Measurements from ENCODE around the gene PDGFC.

PDGFC gene

DNA sequence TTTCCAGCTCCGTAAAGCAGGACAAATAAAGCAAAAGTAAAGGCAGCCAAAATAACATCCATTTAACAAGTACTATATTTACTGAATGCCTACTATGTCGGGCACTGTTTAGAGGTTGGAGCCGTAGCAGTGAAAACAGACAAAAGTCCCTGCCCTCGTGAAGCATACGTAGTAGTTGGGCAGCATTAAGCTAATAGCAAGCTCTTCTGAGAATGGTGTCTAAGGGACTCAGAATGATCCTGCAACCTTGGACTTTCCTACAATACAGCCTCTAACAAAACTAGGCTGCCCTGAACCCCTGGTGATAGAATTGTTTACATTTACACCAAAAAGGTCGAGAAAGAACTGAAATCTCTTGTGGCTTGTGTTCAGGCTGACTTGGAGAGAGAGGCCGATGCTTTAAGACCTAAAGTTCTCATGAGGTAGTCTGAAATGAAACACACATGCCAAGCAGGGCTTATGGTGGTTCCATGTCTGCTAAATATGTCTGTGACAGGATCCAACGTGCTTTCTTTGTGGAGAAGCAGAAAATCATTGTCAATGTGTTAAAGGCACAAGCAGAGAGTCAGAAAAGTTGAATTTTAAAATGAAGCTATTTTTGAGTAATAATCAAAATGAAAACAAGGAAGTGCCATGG, 898 bp upstream of the PDGFC start:
- no peak for DNase-seq

DNA sequence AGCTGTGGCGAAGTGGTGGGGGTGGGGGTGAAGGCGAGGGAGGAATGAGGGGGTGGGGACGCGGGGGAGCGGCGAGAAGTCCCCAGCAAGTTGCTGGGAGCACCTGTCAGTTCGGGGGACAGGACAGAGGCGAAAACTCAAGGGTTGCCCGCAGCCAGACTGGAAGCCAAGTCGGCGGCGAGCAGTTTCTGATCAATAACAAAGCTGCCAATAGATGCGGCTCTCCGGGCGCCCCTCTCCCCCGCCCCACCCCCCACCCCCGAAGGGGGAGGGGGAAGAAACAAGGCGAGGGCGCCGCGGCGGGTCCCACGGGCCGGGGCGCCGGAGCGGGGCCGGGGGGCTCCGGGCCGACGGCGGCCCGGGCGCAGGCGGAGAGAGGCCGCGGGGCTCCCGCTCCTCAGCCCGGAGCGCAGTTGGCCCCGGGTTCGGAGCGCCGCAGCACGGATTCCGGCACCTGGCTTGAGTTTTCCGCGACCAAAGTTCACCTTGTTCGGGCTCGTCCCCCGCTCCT, 379 bp downstream of the PDGFC start:
- DNase-seq: no peak

DNA sequence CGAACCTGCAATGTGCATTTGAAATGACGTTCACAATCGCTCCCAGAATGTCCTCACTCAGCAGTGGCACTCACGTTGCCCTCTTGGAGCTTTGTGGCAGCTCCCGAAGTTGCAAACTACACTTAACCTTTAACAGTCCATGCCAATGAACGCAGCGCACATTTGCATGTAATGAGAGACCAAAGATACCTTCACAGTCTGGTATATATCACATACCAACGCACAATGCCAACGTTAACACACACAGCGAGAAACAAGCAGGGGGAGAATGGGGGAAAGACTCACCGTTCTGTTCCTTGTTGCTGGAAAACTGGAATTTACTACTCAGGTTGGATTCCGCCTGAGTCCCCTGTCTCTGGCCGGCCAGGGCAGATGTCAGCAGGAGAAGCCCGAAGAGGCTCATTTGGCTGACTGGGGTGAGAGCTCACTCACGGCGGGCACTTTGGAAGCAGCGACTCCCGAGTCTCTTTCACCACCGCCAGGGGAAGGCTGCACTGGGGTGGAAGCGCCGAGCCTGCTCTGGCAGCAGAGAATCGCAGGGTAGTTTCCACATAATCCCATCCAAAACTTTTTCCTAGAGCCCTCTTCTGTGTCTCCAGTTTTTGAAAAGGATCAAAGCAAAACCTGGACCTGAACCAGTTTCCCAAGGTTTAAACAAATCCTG, 966 bp downstream of the PDGFC start:
- peak; percentile 31 for DNase-seq

DNA sequence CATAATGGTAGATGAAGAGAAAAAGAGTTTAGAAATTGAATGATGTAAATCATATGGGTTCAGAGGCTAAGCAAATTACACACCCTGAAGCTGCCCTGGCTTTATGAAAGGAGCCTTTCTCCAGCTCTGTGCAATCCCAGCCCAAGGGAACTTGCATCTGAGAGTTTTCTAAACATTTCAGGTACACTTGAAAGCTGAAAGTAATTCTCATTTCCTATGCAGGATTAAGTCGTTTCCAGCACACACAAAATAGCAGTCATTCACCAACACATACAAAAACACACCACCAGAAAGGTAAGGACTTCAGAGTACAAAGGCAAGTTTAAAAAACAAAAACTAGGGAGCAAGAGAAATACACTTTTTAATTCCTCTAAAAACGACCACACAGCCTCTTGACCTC, 1.7 kb downstream of the PDGFC start:
- DNase-seq: no peak

DNA sequence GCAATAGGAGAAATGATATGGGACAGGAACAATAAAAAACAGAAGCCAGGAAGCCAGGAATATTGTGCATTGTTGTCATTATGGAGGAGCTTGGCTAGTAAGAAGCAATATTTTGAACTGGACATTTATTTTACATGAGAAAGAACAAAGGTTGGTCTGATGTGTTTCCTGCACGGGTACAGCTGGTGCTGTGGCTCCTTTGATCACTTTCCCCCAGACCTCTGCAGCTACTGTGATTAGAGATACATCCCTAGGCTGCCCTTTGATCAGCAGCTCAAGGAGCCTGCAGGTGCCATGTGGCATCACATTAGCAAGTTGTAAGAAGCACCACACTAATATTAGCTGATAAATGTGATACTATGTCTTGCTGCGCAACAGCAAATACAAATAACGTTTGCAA, 2.5 kb downstream of the PDGFC start:
- DNase-seq: no peak

DNA sequence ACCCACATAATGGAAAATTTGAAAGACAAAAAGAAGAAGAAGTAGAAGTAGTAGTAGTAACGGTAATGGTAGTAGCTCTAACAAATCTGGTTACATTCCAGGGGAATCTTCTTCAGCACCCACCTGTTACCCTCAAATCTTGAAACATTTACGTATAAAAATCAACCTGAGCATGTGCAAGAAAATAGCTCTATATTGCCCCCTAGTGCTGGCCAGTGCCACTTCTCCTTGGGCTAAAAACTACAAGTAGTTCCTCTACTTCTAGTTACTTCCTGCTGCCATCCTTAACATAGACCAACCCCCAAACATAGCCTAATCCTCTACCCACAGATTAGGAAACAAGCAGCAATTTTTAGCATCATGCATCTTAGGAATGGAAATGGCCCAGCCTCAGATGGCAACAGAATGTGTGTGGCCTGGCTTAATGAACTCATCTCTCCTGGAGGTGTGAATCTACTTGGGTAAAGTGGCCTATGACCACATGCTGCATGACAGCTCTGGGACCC, 3.1 kb downstream of the PDGFC start:
- DNase-seq: peak; percentile 48

DNA sequence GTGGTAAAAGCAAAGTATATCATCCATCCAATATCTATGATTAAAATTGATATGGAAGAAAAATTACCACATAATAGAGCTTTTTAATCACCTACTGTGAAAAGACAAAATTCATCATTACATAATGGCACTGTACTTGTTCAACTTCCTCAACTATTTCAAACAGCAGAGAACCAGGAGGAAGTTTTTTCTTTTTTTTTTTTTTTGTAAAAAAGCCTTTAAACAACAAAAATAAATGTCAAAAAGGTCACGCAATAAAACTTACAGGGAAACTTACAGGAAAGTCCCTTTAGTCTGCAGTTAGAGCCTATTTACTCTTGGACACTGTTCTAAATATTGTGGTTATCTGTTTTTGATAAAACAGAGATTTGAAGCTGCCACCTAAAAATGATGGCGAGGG, 4.8 kb downstream of the PDGFC start:
- no peak for DNase-seq

DNA sequence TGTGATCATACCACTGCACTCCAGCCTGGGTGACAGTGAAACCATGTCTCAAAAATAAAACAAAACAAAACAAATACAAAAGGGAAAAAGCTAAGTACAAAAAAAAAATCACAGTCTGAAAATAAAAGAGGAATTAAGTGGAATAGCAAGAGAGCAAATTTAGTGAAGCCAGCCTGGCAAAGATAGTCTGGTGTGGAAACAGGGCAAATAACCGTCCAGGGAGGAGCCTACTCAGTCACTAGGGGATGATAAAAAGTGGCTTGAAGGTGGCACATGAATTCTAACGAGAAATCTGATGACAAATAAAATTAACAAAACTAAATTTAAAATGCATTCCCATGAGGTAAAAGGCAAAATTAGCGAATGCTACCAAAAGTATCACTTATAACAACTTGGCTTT, 8.2 kb downstream of the PDGFC start:
- DNase-seq: no peak

DNA sequence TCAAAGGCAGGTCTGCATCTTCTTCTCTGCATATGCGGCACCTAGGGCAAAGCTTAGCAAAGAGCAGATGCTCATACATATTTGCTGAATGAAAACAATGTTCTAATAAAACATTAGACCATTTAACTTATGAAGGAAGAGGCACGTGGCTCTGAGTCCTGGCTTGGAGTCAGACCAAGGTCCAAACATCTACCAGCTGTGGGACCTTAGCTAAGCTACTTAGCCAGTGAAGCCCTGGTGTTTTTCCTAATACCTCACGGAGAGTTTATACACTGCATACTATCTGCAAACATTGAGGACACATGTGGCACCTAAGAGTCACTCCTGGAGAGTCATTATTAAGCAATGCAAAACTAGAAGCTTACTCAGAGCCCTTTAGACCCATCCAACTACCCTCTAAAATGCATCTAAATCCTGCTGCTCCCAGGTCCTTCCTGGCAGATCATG, 9.0 kb downstream of the PDGFC start:
- DNase-seq: no peak

DNA sequence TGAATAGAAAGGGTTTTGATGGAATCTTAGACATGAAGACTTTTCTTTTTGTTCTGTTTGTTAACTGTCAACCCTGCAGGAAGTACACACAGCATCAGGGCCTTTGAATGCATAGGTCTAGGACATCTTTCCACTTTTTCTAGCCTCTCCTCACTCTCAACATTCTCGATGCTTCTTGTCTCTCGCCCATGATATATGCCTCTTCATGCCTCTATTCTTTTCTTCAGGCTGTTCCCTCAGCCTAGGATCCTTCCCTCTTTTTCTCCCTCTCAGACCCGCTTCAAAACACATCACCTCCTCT, 9.6 kb downstream of the PDGFC start:
- no peak for DNase-seq

DNA sequence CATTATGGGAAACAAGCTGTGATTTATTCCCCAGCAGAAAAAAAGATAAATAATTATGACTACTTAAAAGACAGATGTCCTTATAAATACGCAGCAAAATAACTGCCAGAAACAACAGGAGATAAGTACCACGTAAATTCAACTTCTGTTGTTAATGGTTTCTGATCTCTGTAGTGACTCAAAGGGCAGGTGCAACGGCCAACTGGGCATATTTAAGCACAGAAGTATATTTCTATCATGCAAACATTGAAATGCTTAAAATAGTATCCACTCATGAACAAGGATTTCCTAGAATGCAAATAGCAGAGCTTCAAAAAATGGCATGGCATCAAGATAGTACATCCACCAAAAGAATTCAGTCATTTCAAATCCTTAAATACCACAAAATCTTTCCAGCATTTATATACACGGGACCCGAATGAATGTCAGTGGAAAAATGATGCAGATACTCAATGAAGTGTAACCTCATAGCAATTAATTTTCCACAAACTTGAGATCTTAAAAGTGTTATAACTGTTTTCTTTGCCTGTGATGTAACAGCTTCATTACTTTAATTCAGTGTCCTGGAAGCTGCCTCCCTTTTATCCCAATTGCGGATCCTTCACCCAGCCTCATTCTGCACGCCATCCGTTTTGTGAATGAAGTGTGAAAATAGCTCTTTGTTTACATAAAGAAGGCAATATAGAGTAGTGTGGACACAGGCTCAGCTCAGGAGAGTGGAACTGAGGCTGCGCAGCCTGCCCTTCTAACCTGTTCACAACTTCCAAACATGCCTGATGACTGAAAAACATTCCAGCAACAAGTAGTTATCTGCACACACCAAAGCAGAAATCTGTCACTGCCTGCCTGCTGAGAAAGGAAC, 10.2 kb downstream of the PDGFC start:
- no peak for DNase-seq

DNA sequence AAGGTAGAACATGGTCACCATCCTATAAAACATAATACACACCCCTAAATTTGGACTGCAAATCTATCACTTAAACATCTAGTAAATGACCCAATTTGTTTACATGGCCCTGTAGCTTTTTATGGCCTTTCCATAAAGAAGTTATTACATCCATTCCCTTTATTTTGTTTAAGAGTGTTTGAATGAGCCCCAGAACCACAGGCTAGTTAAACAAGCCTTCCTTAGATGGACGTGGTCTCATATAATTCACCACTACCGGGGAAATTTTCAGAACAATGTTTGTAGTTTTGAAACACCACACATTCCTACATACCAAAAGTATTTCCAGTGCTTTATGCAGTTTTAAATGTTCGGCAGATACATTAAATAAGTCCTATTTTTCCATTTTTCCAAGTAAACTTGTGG, 12.3 kb downstream of the PDGFC start:
- no peak for DNase-seq

DNA sequence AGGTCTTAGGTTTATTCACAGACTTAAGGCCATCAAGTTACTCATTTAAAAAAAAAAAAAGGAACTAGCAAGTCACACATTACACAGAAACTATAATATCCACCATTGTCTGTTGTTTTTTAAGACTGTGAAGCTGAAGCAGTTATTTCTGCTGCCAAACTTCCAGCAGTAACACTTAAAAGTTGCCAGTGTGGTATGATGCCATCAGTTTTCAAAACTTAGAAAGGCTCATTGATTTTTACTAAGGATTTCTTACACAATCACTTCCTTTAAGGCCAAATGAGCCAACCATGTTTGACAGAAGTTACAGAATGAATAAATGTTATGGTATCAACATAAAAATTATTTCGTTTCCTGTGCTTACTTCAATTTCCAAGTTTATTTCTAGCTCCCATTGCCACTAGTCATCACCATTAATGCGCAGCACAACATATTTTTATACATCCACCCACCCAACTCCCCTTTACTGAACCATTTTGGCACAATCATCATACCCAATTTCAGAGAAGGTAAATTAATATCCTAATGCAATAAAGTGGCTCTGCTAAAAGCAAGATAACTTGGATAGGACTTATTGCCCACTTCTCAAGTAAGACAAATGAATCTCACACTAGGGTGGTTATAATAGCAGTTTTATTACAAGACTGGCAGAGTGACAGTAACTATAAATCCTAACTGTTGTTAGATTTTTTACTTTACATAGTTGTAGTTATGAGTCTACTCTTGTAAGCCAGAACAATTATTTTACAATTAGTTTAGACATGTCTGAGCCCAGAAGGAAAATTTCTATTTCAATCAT, 13.1 kb downstream of the PDGFC start:
- DNase-seq: no peak

DNA sequence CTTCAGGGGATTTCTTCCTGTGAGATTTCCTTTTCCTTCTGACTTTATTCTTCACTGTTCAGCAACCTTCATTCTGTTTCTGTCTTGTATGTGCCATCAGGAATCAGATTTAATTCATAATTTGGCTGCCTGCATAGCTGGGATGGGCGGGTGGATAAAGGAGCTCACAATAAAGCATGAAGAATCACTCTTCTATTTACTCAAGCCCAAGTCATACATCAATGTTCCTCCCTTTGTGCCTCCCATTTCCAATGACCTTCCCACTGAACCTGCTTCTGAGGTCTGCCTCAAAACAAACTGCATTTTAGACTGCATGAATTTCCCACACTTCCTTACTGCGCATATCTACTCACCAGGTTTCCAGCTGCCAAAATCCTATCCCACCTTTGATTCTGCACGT, 14.0 kb downstream of the PDGFC start:
- DNase-seq: no peak

DNA sequence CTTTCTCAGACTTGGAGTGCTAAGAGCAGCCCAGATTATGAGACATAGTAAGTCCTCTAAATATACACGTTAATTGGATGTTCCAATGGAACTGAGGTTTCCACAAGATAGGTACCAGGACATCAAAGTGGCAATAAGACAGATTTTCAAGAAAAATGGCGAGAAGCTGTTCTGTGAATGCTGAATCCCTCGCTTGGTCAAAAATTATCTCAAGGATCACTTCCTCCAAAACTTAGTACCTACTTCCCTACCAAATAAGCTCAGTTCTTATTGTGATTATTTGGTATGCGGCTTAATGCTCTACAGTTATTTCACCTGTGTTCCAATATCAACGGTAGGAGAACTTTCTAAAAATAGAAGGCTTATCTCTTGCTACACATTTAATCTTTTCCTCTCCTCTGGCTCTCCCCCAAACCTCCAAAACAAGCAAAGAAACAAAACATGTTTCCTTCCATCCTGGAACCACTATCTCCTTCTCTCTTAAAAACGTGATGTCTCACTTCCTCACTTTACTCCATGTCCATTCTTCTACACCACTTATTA, 14.7 kb downstream of the PDGFC start:
- no peak for DNase-seq

DNA sequence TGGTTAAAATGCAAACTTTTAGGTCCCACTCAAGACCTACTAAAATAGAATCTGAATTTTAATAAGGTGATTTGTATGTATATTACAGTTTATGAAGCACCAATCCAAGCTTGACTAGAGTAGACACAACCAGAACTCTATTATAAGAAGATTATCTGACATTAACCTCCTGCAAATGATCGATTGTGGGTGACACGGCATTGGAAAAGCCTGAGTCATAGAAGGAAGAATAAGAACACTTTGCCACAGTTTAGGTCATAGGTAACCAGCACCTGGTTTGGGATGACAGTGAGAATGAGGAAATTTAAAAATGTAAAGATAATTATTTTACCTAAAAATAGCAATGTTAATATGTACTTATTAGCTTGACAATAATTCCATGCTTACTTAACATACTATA, 15.2 kb downstream of the PDGFC start:
- no peak for DNase-seq

DNA sequence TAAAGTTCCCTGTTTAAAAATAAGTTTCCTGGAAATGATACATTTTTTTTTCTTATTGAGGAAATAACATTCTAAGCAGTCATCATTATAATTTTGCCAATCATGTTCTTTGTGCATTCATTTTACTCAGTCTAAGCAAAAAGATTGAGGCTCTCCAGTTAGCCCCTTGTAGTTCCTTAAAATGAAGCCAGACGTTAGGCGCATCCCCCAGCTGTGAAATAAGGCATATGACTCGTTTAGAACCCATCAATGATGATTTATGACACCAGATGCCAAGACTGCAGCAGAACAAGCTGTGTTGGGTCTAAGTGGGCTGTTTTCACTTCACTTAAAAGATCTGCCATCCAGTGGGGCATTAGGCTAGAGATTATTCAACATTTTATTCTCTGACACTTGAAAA, 17.0 kb downstream of the PDGFC start:
- DNase-seq: no peak

DNA sequence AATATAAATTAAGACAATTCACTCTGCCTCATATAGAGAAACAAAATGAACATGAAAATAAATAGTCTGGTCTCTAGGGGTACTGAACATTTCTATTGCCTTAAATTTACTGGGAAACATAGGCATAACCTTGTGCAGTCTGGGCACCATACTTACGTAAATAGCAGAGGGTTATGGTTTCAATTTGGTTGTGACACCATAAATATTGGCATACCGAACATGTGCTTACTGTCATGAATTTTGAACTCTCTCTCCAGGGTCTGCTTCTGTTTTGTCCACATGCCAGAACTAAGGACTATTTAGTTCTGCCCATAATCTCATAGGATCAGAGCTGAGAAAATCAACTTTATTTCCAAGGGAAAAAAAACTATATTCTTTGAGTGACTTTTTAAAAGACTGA, 17.6 kb downstream of the PDGFC start:
- no peak for DNase-seq

DNA sequence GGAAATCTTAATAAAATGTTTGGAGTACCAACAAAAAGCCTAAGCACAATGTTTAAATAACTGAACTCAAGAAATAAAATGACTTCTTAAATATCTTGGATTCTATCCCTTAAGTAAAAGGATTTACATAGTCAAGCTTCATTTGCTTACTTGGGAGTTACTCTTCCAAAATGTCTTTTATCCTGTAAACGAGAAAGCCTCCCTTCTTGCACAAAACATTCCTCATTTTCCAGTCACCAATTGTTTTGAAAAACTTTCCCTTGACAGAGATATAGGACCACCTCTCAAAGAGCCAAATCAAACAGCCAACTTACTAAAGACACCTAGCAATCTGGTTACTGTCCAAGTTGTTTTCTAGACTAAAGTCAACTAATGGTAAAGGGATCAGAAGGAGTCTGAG, 18.6 kb downstream of the PDGFC start:
- no peak for DNase-seq

DNA sequence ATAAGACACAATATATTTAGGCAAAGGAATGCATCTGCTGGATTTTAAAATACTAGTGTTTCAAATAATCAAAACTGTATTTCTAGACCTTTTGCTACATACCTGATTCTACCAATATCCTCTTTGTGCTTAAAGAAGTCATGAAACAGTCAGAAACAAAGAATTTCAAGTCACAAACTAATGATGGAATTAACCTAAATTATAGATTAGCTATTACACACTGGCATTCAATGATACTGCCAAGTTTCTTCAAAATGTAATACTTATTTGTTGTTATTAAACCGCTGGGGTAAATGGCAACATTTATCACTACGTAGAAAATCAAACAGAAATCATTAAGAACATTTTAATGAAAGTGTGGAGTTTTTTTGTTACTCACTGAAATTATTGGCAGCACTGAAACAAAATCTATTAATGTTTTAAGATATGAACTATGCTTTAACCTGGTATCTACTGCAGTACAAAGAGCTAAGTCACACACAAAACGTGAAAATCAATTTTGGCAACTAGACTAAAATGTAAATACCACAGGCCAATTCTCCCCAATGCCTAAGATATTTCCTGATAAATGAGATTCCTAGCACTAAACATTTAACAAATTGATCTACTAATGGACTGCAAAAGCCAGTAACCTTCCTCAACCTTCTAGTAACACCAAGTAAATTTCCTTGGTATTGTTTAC, 19.4 kb downstream of the PDGFC start:
- no peak for DNase-seq

DNA sequence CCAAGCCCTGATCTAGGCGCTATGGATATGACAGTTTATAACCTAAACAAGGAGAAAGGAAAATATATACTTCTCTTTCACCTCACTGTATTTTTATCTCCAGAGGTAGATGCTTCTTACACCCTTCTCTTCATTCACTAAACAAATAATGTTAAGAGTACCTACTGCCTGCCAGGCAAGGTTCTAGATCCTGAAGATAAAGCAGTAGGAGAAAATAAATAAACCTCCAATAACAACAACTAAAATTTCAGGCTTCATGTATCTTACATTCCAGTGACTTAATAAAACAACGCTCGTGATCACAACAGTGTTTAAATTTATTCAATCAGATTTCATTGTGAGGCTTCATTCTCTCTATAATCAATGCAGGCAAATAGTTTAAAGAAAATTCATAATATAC, 20.7 kb downstream of the PDGFC start:
- DNase-seq: no peak

DNA sequence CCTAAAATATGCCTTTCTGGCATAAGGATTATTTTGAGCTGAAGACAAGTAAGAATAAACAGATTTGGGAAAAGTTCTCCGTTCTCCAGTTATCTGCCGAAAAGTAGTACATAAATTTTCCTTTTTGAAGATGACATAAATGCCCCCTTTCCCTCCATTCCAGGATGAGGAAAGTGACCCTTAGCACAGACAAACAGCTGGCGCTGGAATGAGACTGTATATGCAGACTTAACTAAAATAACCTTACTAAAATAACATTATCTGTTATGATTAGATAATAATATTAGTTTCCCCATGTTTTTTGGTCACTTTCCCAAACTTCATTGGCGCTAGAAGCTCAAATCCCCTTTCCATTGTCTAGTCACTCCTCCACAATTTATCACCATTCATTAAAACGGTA, 21.5 kb downstream of the PDGFC start:
- DNase-seq: no peak
